Measurements from ENCODE around the gene USP48.

Gene USP48

GRCh38 chr1:21670059-21670881 is 112.7 kb downstream of the USP48 start:
- DNase-seq (ENCODE audit: low read depth in 1 of 2, low spot score in 1 of 2), result no peak

GRCh38 chr1:21669258-21670058 is 113.5 kb downstream of the USP48 start, which contains the start of gene RAP1GAP:
Gene RAP1GAP, minus strand, starts transcription at chr1:21669357. Its CDS starts 49,325 bp downstream, at chr1:21620032.
- no peak for DNase-seq (ENCODE audit: low read depth in 1 of 2, low spot score in 1 of 2)

- no peak for DNase-seq (ENCODE audit: low read depth in 1 of 2, low spot score in 1 of 2)
These were observed 114.0 kb downstream of the USP48 start for GRCh38 chr1:21668951-21669257.

- no peak for DNase-seq (ENCODE audit: low read depth in 1 of 2, low spot score in 1 of 2)
These were observed 114.6 kb downstream of the USP48 start for GRCh38 chr1:21668232-21668950.

- no peak for DNase-seq (ENCODE audit: low read depth in 1 of 2, low spot score in 1 of 2)
These were observed 115.4 kb downstream of the USP48 start for GRCh38 chr1:21667348-21668231.

- no peak for DNase-seq (ENCODE audit: low read depth in 1 of 2, low spot score in 1 of 2)
These were observed 116.2 kb downstream of the USP48 start for GRCh38 chr1:21666576-21667320.

GRCh38 chr1:21665711-21666575 is 117.0 kb downstream of the USP48 start:
- DNase-seq (ENCODE audit: low read depth in 1 of 2, low spot score in 1 of 2), result no peak

GRCh38 chr1:21664806-21665588 is 118.0 kb downstream of the USP48 start:
- DNase-seq (ENCODE audit: low read depth in 1 of 2, low spot score in 1 of 2), result no peak

- DNase-seq (ENCODE audit: low read depth in 1 of 2, low spot score in 1 of 2), result no peak
These were observed 118.8 kb downstream of the USP48 start for GRCh38 chr1:21663951-21664805.

GRCh38 chr1:21663248-21663950 is 119.5 kb downstream of the USP48 start:
- no peak for DNase-seq (ENCODE audit: low read depth in 1 of 2, low spot score in 1 of 2)

GRCh38 chr1:21662426-21663247 is 120.3 kb downstream of the USP48 start:
- DNase-seq (ENCODE audit: low read depth in 1 of 2, low spot score in 1 of 2), result no peak

- DNase-seq (ENCODE audit: low read depth in 1 of 2, low spot score in 1 of 2), result no peak
These were observed 121.1 kb downstream of the USP48 start for GRCh38 chr1:21661886-21662285.

GRCh38 chr1:21659924-21660326 is 123.0 kb downstream of the USP48 start:
- no peak for DNase-seq (ENCODE audit: low read depth in 1 of 2, low spot score in 1 of 2)

- peak; percentile 63 to 76 for DNase-seq (ENCODE audit: low read depth in 1 of 2, low spot score in 1 of 2)
These were observed 123.6 kb downstream of the USP48 start for GRCh38 chr1:21659099-21659923.

Measured in activated CD4-positive, alpha-beta T cell treated with anti-CD3 and anti-CD28 coated beads, Interleukin-2, amount 50 U/mL, for 24 hours (primary cell).